Activated CD8-positive, alpha-beta T cell treated with anti-CD3 and anti-CD28 coated beads, Interleukin-2, amount 10 ng/mL, durations not matched to agents 7 days and 5 days (primary cell): ENCODE measurements around the gene NFYA. TPM values are rescaled to one million over a fixed set of nuclear protein-coding genes. Genes with fewer than 3 reads are reported as not detected.
A peak's percentile ranks its signal among the peaks of the same experiment; 100 is the strongest.

Experiments
- ATAC-seq: fragments of 150-1000 bp; cut with Tn5 transposase; one replicate; pipeline ENCODE4 v1.10.0; 2021; ENCODE audit warnings: moderate library complexity
- CTCF ChIA-PET: fragments of 350-600 bp; sonication (Branson Sonifier 250); formaldehyde crosslinking; loops from one replicate; lab custom pipeline; 2021; ENCODE audit warnings: antibody characterized with exemption; lab: Charles Lee
- POLR2A ChIA-PET: fragments of 350-600 bp; sonication (Branson Sonifier 250); formaldehyde crosslinking; loops from one replicate; lab custom pipeline; 2021; ENCODE audit warnings: antibody characterized with exemption; lab: Charles Lee
- DNase-seq: peaks from one replicate; pipeline ENCODE4 v3.0.0-alpha.2; 2020
- H3K27ac Mint-ChIP-seq: one replicate; pipeline ENCODE4 v1.8.0; 2021; ENCODE audit warnings: mild to moderate bottlenecking, mixed read lengths
- H3K27me3 Mint-ChIP-seq: one replicate; pipeline ENCODE4 v1.8.0; 2021; ENCODE audit warnings: low read depth, mixed read lengths
- H3K36me3 Mint-ChIP-seq: one replicate; pipeline ENCODE4 v1.8.0; 2021; ENCODE audit warnings: low read depth, mixed read lengths
- H3K4me1 Mint-ChIP-seq: one replicate; pipeline ENCODE4 v1.8.0; 2021; ENCODE audit warnings: low read depth, mixed read lengths
- H3K4me3 Mint-ChIP-seq: one replicate; pipeline ENCODE4 v1.8.0; 2021; ENCODE audit warnings: mild to moderate bottlenecking, mixed read lengths
- H3K9me3 Mint-ChIP-seq: one replicate; pipeline ENCODE4 v1.8.0; 2022; ENCODE audit warnings: mixed read lengths; ENCODE audit not compliant: insufficient read depth
- total RNA-seq, 2 experiments: library from RNA; stranded (reverse); gene quantifications; one replicate each; pipeline ENCODE4 v1.2.3, GENCODE V29; 2021

Gene NFYA
- total RNA-seq, result 10 to 100 TPM; 32.3 to 32.5 TPM

DNA sequence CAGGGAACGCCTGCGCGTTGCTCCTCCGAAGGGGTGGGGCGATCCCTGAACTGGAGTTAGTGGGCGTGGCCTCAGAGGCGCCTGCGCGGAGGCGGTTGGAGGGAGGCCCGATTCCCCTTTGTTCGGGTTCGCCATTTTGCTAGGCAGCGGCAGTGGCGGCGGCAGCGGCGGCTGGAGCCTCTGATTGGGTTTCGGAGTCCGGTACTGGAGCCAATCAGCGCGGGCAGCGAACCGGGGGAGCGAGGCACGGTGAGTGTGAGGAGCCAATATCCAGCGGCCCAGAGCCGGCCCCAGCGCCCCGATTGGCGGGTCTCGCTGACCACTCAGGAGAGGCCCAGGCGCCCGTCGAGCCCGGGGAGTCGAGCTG lies at the start of gene NFYA:
Gene NFYA, plus strand, starts transcription at position 139 of the 367 bp plus-strand sequence. CDS start 6,116 bp downstream, outside the sequence.
- ChIA-PET CTCF (interaction anchor here (0.6 to 1.5 kb wide), 11 partner anchors 14 to 261 kb away, joined by 3 to 6 read pairs (median 4); partner anchors contain the start of gene TREML2), POLR2A (interaction anchor here (0.6 to 1.8 kb wide), 11 partner anchors 10 to 265 kb away, joined by 3 to 11 read pairs (median 3); partner anchors contain the start of gene TREML2)
- DNase-seq, result no peak
- H3K4me3 Mint-ChIP-seq, result peak within 1 kb of the TSS; percentile 91
- peak; percentile 80 for ATAC-seq
- peaks cover 35% of the 10 kb centered on the region for H3K36me3 Mint-ChIP-seq
- H3K27ac Mint-ChIP-seq, result peak within 1 kb of the TSS; percentile 98
- peaks cover 55% of the 10 kb centered on the region for H3K4me1 Mint-ChIP-seq
- no peaks in the 10 kb centered on the region for H3K27me3 Mint-ChIP-seq
- H3K9me3 Mint-ChIP-seq, result no peaks in the 10 kb centered on the region

DNA sequence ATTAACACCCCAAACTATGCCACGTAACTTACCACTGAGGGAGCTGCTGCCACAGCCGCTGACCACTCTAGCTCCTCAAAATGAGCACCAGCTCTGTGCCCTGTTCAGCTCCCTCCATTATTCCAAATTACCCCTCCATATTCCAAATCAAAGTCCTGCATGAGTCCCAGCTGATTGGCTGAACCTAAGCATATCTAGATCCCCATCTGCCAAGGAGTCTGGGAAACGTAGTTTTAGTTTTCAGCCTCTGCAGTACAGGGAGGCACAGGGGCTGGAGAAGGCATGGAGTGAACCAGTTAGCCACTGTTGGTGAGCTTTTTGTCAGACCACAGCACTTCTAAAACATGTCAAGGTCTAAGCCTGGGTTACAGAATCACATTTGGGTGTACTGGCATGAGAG lies 49.7 kb upstream of the NFYA start:
- H3K9me3 Mint-ChIP-seq, result no peaks in the 10 kb centered on the region
- ATAC-seq (no peak), DNase-seq (no peak)
- ChIA-PET CTCF (interaction anchor here (1.1 to 10.3 kb wide), 3 partner anchors 15 to 44 kb away, joined by 3 to 130 read pairs (median 5); partner anchors contain the start of gene UNC5CL), POLR2A (interaction anchor here (0.7 kb wide), 1 partner anchor 146 kb away, joined by 3 read pairs; no protein-coding TSS in a partner anchor)
- no peak overlapping the region for H3K4me3 Mint-ChIP-seq
- no peaks in the 10 kb centered on the region for H3K36me3 Mint-ChIP-seq
- H3K4me1 Mint-ChIP-seq, result peaks cover 10% of the 10 kb centered on the region
- no peaks in the 10 kb centered on the region for H3K27me3 Mint-ChIP-seq
- no peak overlapping the region for H3K27ac Mint-ChIP-seq

DNA sequence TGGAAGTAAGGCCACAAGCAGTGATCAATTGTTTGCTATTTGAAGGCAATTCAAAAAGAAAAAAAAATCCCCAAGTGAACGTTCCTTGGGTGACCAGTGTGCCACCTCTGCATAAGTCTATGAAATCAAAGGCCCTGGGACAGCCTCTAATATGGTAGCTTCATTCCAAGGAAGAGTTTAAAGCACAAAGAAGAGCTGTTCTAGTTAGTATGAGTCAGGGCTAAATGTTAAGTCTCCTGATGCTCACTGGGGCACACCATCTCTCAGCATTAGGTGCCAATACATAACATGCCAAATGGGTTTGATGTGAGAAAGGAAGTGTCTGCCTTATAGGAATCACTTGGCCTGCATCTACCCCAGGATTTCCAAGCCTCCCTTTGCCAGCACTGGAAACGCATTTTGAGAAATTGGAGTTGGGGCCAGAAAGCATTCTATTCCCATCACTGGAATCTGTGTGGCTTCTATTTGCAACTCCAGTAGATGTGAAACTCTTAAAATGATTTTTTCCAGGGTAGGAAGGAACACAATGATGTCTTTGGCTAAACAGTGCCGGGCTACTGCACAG lies 46.7 kb upstream of the NFYA start:
- ATAC-seq, result no peak
- POLR2A ChIA-PET, result interaction anchor here (0.7 kb wide), 1 partner anchor 293 kb away, joined by 3 read pairs; no protein-coding TSS in a partner anchor
- H3K4me1 Mint-ChIP-seq, result peaks cover 21% of the 10 kb centered on the region
- CTCF ChIA-PET, result interaction anchor here (1.2 to 10.3 kb wide), 6 partner anchors 8 to 115 kb away, joined by 3 to 130 read pairs (median 18); partner anchors contain the start of gene UNC5CL
- no peaks in the 10 kb centered on the region for H3K36me3 Mint-ChIP-seq
- no peak for DNase-seq
- no peak overlapping the region for H3K4me3 Mint-ChIP-seq
- no peaks in the 10 kb centered on the region for H3K9me3 Mint-ChIP-seq
- no peak overlapping the region for H3K27ac Mint-ChIP-seq
- H3K27me3 Mint-ChIP-seq, result no peaks in the 10 kb centered on the region

DNA sequence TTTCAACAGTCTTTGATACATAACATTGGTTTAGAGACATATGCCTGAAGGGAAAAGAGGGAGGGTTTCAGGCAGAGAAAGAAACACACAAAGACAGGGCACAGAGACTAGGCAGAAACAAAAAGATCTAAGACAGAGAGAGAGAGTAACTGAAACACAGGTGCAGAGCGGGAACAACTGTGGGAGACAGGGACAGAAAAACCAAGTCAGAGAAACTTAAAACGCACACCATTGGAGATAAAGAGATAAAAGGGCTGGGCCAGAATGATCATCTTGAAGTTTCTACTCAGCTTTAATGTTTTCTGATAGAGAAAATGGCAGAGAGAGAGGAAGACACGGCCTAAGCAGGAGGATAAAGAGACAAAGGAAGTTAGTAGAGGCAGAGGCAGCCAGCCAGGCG lies 45.5 kb upstream of the NFYA start:
- ChIA-PET POLR2A (interaction anchor here (0.6 to 2.6 kb wide), 6 partner anchors 8 to 1927 kb away, joined by 3 to 11 read pairs (median 7); partner anchors contain the start of gene UNC5CL), CTCF (interaction anchor here (0.7 to 10.3 kb wide), 24 partner anchors 9 to 477 kb away, joined by 3 to 130 read pairs (median 5); partner anchors contain the start of genes APOBEC2, TSPO2 and UNC5CL)
- Mint-ChIP-seq H3K27me3 (no peaks in the 10 kb centered on the region), H3K9me3 (no peaks in the 10 kb centered on the region), H3K36me3 (no peaks in the 10 kb centered on the region), H3K4me1 (peaks cover 21% of the 10 kb centered on the region), H3K4me3 (peak overlapping the region; percentile 81), H3K27ac (peak overlapping the region; percentile 82)
- ATAC-seq (no peak), DNase-seq (no peak)

DNA sequence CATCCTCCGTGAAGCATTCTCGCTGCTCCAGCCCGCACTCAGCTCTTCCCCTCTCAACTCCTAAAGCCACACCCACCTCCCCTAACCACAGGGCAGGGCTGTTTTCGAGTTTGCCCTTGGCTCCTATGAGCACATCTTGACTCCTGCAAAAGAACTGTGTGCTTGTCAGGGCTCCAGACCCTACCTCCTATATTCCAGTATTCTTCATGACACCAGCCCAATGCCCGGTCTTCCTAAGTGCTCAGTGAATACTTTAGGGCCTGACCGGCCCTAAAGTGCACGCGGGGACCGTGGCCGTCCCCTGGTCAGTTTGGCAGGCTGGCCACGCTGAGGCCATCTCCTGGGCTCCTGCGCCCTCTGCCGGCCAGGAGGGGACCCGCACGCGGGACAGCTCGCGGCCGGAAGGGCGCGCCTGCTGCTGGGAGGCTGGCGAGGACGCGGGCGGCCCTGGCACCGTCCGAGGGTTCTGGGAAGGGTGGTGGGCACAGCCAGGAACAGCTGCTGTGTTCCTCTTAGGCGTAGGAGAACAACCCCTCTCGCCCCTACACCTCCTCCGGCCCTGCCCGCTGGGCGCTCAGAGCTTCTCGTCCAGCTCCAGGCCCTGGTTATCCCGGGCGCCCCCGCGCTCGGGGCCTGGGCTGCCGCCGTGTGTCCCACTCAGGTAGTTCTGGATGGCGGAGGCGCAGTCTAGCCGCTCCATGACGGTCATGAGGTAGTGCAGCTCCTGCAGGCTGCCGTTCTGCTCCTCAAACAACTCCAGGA lies 44.8 kb upstream of the NFYA start:
- H3K4me3 Mint-ChIP-seq, result peak overlapping the region; percentile 81
- H3K36me3 Mint-ChIP-seq, result no peaks in the 10 kb centered on the region
- peak overlapping the region; percentile 82 for H3K27ac Mint-ChIP-seq
- H3K4me1 Mint-ChIP-seq, result peaks cover 21% of the 10 kb centered on the region
- POLR2A ChIA-PET, result interaction anchor here (0.7 to 2.6 kb wide), 12 partner anchors 9 to 1818 kb away, joined by 3 to 11 read pairs (median 4); partner anchors contain the start of genes NFYA and UNC5CL
- no peaks in the 10 kb centered on the region for H3K27me3 Mint-ChIP-seq
- ATAC-seq (peak; percentile 89), DNase-seq (peak; percentile 82)
- CTCF ChIA-PET, result interaction anchor here (0.6 to 10.3 kb wide), 38 partner anchors 10 to 1162 kb away, joined by 3 to 130 read pairs (median 4); partner anchors contain the start of genes APOBEC2, NFYA, OARD1 and TSPO2
- H3K9me3 Mint-ChIP-seq, result no peaks in the 10 kb centered on the region

DNA sequence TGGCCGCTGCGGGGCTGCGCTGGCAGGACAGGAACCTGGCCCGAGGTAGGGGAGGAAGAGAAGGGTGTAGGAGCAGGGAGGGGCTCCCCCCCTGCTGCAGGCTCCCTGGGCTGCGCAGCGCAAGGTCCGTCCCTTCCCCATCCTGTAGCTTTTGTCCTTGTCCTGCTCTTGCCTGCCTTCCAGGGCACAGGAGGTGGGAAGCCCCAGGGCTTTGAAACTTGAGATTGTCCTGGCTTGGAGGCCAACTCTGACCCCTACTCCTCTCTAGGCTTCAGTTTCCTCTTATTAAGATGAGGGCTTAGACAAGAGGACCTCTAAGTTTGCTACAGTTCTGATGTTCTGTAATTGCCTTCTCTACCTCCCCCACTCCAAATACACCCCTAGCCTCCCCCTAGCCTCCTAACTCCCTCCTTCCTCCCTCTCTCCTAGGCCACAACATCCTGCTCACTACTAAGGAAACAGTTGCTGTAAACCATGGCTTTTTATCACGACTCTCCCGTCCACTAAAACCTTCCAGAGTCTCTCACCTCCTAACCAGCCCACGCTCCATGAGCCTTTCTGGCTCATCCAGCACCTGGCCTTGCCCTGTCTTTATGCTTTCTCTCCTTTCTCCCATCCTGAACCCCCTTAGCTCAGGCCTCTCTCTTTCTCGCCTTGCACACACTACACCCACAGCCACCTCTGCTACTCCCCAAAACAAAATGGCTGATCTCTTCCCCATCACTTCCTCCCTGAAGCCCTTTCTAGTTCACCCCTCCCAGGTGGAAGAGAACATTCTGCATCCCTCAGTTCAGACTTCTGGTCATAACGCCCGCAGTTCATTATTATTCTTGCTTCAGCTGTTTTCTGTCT lies 44.0 kb upstream of the NFYA start:
- Mint-ChIP-seq H3K27me3 (no peaks in the 10 kb centered on the region), H3K36me3 (no peaks in the 10 kb centered on the region), H3K9me3 (no peaks in the 10 kb centered on the region), H3K27ac (peak overlapping the region; percentile 82), H3K4me1 (peaks cover 21% of the 10 kb centered on the region), H3K4me3 (peak overlapping the region; percentile 81)
- DNase-seq (no peak), ATAC-seq (peak; percentile 9)
- POLR2A ChIA-PET, result interaction anchor here (0.7 to 2.6 kb wide), 13 partner anchors 8 to 292 kb away, joined by 3 to 11 read pairs (median 3); partner anchors contain the start of genes NFYA, OARD1 and UNC5CL
- CTCF ChIA-PET, result interaction anchor here (0.6 to 10.3 kb wide), 30 partner anchors 9 to 1163 kb away, joined by 3 to 130 read pairs (median 5); partner anchors contain the start of genes APOBEC2, NFYA, OARD1 and TSPO2

DNA sequence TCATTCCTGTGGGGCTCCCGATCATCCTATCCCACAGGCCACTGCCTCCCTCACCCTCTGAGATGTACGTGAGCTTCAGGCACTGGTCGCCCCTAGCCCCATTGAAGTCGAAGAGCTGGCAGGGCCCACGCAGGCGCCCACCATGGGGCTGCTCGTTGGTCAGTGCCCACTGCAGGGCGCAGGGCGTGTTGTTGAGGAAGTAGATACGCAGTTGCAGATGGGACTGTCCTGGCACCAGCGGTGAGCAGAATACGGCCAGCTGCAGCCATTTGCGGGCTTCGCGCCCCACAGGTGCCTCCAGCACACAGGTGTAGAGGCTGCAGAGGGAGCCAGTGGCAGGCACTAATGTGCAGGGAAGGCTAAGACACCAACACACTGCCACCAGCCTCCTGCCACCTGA lies 39.9 kb upstream of the NFYA start:
- Mint-ChIP-seq H3K27me3 (no peaks in the 10 kb centered on the region), H3K9me3 (no peaks in the 10 kb centered on the region), H3K36me3 (no peaks in the 10 kb centered on the region), H3K4me3 (no peak overlapping the region), H3K27ac (no peak overlapping the region), H3K4me1 (peaks cover 15% of the 10 kb centered on the region)
- no peak for ATAC-seq
- DNase-seq, result no peak
- POLR2A ChIA-PET, result no interaction called here
- CTCF ChIA-PET, result interaction anchor here (0.7 to 2.2 kb wide), 2 partner anchors 33 to 35 kb away, joined by 3 to 6 read pairs; no protein-coding TSS in a partner anchor

DNA sequence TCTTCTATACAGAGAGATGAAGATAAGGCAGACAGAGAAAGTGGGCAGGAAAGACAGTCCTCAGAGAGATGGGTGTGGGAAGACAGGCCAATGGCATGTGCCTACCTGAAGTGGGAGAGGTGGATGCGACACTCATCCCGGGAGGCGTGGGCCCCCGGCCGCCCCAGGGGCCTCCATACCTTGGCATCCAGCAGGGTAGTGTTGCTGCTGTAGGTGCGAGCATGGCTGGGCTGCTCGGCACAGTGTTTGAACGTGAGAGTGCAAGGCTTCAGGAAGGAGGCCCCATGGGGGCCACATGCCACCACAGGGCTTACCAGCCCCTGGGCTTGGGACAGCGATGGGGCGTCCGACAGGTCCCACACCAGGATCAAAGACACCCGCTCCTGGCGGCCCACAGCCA lies 39.0 kb upstream of the NFYA start:
- Mint-ChIP-seq H3K36me3 (no peaks in the 10 kb centered on the region), H3K27ac (no peak overlapping the region), H3K9me3 (no peaks in the 10 kb centered on the region), H3K4me1 (peaks cover 9% of the 10 kb centered on the region), H3K27me3 (no peaks in the 10 kb centered on the region), H3K4me3 (no peak overlapping the region)
- ATAC-seq (no peak), DNase-seq (no peak)
- POLR2A ChIA-PET, result no interaction called here
- CTCF ChIA-PET, result no interaction called here

DNA sequence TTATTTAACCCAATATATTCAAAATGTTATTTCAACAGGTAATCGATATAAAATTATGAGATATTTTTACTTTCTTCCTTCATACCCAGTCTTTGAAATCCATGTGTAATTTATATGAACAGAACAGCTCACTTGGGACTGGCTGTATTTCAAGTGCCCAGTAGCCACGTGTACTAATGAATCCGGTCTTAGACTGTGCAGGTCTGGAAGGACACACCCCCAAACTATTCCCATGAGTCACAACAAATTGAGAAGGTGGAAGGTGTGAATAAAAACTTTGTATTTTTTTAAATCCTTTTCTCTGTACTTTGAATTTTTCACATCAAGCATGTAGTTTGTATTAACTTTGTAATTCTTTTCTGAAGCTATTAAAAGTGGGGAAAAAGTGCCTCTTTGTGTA lies 36.6 kb upstream of the NFYA start:
- DNase-seq, result no peak
- no peaks in the 10 kb centered on the region for H3K27me3 Mint-ChIP-seq
- POLR2A ChIA-PET, result interaction anchor here (1.0 kb wide), 1 partner anchor 8 kb away, joined by 3 read pairs; no protein-coding TSS in a partner anchor
- H3K9me3 Mint-ChIP-seq, result no peaks in the 10 kb centered on the region
- peaks cover 12% of the 10 kb centered on the region for H3K4me1 Mint-ChIP-seq
- H3K36me3 Mint-ChIP-seq, result no peaks in the 10 kb centered on the region
- no peak overlapping the region for H3K4me3 Mint-ChIP-seq
- no peak for ATAC-seq
- H3K27ac Mint-ChIP-seq, result no peak overlapping the region
- CTCF ChIA-PET, result interaction anchor here (0.7 to 6.6 kb wide), 10 partner anchors 9 to 146 kb away, joined by 3 to 130 read pairs (median 4); partner anchors contain the start of genes NFYA and OARD1

DNA sequence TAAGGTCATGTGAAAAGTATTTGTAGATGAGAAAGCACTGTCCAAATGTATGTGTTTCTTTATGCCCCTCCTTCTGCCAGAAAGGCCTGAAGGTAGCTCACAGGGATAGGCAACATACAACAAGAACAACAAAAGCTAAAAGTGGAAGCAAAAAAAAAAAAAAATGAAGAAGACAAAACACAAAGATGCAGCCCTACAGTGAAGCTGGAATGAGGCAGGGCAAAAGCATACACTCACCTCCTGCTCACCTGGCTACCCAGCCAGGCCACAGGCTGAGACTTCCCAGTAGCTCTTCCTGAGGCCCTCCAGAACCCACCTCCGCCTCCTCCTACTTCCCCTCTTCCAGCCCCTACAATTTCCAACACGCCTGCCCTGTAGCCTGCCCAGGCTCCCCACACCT lies 36.2 kb upstream of the NFYA start:
- POLR2A ChIA-PET, result interaction anchor here (1.0 kb wide), 1 partner anchor 8 kb away, joined by 3 read pairs; no protein-coding TSS in a partner anchor
- Mint-ChIP-seq H3K9me3 (no peaks in the 10 kb centered on the region), H3K36me3 (no peaks in the 10 kb centered on the region), H3K27me3 (no peaks in the 10 kb centered on the region), H3K4me3 (no peak overlapping the region), H3K27ac (no peak overlapping the region), H3K4me1 (peaks cover 12% of the 10 kb centered on the region)
- ATAC-seq, result no peak
- DNase-seq, result no peak
- CTCF ChIA-PET, result interaction anchor here (1.0 to 6.6 kb wide), 10 partner anchors 9 to 146 kb away, joined by 3 to 130 read pairs (median 5); partner anchors contain the start of genes NFYA and OARD1
